Stimulated activated CD8-positive, alpha-beta memory T cell treated with anti-CD3 and anti-CD28 coated beads, Interleukin-2, amount 100 ng/mL, for 48 hours (primary cell): ENCODE measurements around the gene DEPDC5.
"Not testable (repeated sequence)": the region's sequence is repeated elsewhere in the genome, so short reads cannot be mapped to it uniquely, and the experiment has no call there.

Experiments used
- DNase-seq, 2 donors: peaks; one replicate each; pipeline ENCODE4 v3.0.0-alpha.2; 2020; ENCODE audit warnings: low read depth in 2 of 2

DEPDC5 gene

GRCh38 chr22:31815383-31815814, 61.6 kb downstream of the DEPDC5 start:
- not testable (repeated sequence) for DNase-seq

DNA sequence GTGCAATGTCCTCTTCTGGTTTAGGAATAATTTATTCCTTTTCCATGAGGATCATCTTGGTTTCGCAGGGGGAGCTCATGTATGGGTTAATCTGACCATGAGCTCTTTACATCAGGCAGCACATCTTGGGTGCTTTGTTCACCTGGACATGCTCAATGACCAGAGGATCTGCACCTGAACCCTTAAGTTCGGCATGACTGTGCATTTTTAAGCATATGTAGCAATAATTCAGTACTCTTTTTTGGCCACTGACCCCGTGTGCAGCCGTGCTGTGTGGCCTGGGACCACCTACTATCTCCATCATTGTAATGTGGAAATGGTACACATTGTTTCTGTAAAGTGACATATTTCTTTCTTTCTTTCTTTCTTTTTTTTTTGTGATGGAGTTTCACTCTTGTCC, 62.9 kb downstream of the DEPDC5 start:
- no peak for DNase-seq

DNA sequence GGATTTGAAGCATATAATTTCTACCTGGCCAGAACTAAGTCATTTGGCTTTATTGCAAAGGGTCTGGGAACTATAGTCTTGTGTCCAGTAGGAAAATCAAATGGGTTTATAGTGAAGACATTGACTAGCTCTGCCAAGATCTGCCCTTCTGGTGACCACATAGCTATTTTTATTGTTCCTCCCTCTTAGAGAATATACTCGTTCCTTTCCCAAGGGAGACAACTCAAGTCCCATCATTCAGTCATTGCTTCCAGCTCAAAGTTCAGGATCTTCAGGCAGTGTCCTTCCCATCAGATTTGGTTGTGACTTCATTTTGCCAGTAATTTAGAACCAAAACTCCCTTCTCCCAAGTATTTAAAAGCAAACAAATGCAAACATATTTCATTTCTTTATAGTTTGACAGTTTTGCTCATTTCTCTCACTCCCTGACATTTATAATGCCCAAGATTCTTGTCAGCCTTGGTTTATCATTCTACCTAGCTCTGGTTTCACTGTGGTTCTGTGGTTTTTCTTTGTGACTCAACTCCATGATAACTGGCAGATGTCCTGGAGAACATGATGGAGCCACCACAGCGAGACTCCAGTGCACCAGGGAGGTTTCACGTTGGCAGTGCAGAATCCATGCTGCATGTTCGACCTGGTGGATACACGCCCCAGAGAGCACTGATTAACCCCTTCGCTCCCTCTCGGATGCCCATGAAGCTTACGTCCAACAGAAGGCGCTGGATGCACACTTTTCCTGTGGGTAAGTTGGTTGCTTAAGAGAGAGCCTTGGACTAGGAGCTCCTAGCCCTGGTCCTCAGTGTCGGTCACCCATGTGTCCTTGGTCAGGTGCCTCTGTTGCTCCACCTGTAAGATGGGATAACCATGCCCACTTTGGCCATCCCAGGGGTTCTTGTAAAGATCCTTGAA, 64.9 kb downstream of the DEPDC5 start:
- DNase-seq = peak in 1 of 2 donors; percentile 21

- no peak for DNase-seq
Measured at GRCh38 chr22:31820655-31821054, 66.8 kb downstream of the DEPDC5 start.

- DNase-seq = no peak
Measured at GRCh38 chr22:31821572-31821971, 67.8 kb downstream of the DEPDC5 start.

- DNase-seq = no peak
Measured at GRCh38 chr22:31822523-31822922, 68.7 kb downstream of the DEPDC5 start.

- no peak for DNase-seq
Measured at GRCh38 chr22:31825513-31825912, 71.7 kb downstream of the DEPDC5 start.

GRCh38 chr22:31826443-31826842, 72.6 kb downstream of the DEPDC5 start:
- no peak for DNase-seq

GRCh38 chr22:31828739-31829138, 74.9 kb downstream of the DEPDC5 start:
- DNase-seq = no peak

- DNase-seq = peak; percentile 20 to 33
Measured at GRCh38 chr22:31829505-31829904, 75.7 kb downstream of the DEPDC5 start.

GRCh38 chr22:31830721-31831070, 76.9 kb downstream of the DEPDC5 start:
- DNase-seq = no peak

GRCh38 chr22:31833930-31834329, 80.1 kb downstream of the DEPDC5 start:
- no peak for DNase-seq

GRCh38 chr22:31836010-31836409, 82.2 kb downstream of the DEPDC5 start:
- no peak for DNase-seq

- DNase-seq = no peak
Measured at GRCh38 chr22:31838917-31839316, 85.1 kb downstream of the DEPDC5 start.

- DNase-seq = no peak
Measured at GRCh38 chr22:31839986-31840385, 86.2 kb downstream of the DEPDC5 start.

DNA sequence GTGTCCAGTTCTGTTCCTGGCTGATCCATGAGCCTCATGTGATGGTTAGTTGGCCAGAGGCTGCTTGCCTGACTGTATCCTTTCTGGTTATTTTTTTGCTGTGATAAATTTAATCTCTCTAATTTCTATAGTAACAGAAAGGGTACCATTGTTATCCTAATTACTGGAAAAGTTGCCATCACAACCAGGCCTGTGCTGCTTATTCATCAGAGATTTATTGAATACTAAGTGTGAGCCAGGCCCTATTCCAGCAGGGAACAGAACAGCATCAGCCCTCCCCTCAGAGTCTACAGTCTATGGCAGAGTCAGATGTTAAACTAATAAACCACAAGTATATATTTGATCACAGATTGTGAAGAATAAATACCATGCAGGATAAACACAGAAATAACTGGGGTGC, 86.8 kb downstream of the DEPDC5 start:
- DNase-seq = no peak

GRCh38 chr22:31841078-31841827, 87.4 kb downstream of the DEPDC5 start:
- no peak for DNase-seq

- DNase-seq = no peak
Measured at GRCh38 chr22:31843526-31843925, 89.7 kb downstream of the DEPDC5 start.

- DNase-seq = no peak
Measured at GRCh38 chr22:31844941-31845340, 91.1 kb downstream of the DEPDC5 start.

- DNase-seq = no peak
Measured at GRCh38 chr22:31846161-31847115, 92.6 kb downstream of the DEPDC5 start.

DNA sequence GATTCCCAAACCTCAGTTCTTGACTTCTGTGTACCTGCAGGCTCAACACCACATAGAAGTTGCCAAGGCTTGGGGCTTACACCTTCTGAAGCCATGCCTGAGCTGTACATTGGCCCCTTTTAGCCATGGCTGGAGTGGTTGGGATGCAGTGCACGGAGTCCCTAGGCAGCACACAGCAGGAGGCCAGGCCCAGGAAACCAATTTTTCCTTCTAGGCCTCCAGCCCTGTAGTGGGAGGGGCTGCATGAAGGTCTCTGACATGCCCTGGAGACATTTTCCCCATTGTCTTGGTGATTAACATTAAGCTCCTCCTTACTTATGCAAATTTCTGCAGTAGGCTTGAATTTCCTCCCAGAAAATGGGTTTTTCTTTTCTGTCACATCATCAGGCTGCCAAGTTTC, 94.6 kb downstream of the DEPDC5 start:
- no peak for DNase-seq

- DNase-seq = no peak
Measured at GRCh38 chr22:31850135-31850534, 96.3 kb downstream of the DEPDC5 start.
